HepG2 (cell line): ENCODE results near the gene ABHD18. TPM values are rescaled to one million over a fixed set of nuclear protein-coding genes. Genes with fewer than 3 reads are reported as not detected.

Source experiments
- ATAC-seq: fragments of 200-7000 bp; cut with Tn5 transposase; 3 replicates; pipeline ENCODE4 v1.9.1; 2020; ENCODE audit warnings: mild to moderate bottlenecking, moderate library complexity
- BruUV-seq: library from RNA; stranded (reverse); fragments of 400-500 nt; replicated peaks from 2 replicates; lab custom pipeline; 2021; lab: Mats Ljungman, UMichigan
- CTCF ChIA-PET: fragments of 300-600 bp; formaldehyde crosslinking; extraction: SDS; loops from one replicate; lab custom pipeline; 2021; ENCODE audit warnings: low total read pairs, inconsistent platforms, low intra/inter-chr PET ratio; lab: Yijun Ruan, JAX
- POLR2A ChIA-PET: fragments of 350-600 bp; sonication (Branson Sonifier 250); formaldehyde crosslinking; loops from one replicate; lab custom pipeline; 2020; ENCODE audit warnings: antibody characterized with exemption, inconsistent platforms; lab: Yijun Ruan, JAX
- DNase-seq: peaks from one replicate; pipeline ENCODE4 v3.0.0-alpha.2; 2015; ENCODE audit warnings: low spot score
- FAIRE-seq: peaks from 3 replicates; lab custom pipeline; 2011; peaks lifted over from hg19 to GRCh38; lab: Jason Lieb, UNC
- H2AFZ ChIP-seq: one replicate; pipeline ENCODE4 v1.6.1; 2011; ENCODE audit warnings: low read length, inconsistent platforms
- H3K27ac ChIP-seq: fragments of 300-600 bp; 3 replicates; pipeline ENCODE4 v1.8.0; 2011; ENCODE audit warnings: mixed run types, mild to moderate bottlenecking, mixed read lengths, low read length, inconsistent platforms; ENCODE audit not compliant: insufficient read depth; ENCODE audit errors: extremely low read length
- H3K27me3 ChIP-seq, 2 experiments: fragments of 200-600 bp in 1 of 2; 2 replicates in 1 of 2; 3 replicates in 1 of 2; pipeline versions ENCODE4 v1.6.0 to v1.8.0; 2011; ENCODE audit warnings: low read length in 2 of 2, mild to moderate bottlenecking in 2 of 2, moderate library complexity in 2 of 2, inconsistent platforms in 1 of 2; ENCODE audit not compliant: insufficient read depth in 2 of 2, control insufficient read depth in 1 of 2
- H3K36me3 ChIP-seq, 2 experiments: fragments of 200-600 bp in 1 of 2; replicated peaks in 1 of 2; 2 replicates in 1 of 2; 3 replicates in 1 of 2; pipeline versions ENCODE4 v1.5.1 to v1.8.0; 2011; ENCODE audit warnings: low read length in 2 of 2, inconsistent platforms in 1 of 2; ENCODE audit not compliant: insufficient read depth in 2 of 2, control insufficient read depth in 1 of 2
- H3K4me1 ChIP-seq: 2 replicates; pipeline ENCODE4 v1.5.1; 2012; ENCODE audit warnings: low read length, inconsistent platforms; ENCODE audit not compliant: insufficient read depth
- H3K4me2 ChIP-seq: 2 replicates; pipeline ENCODE4 v1.6.0; 2011; ENCODE audit warnings: low read depth, low read length, inconsistent platforms
- H3K4me3 ChIP-seq, 3 experiments: fragments of 200-600 bp in 1 of 3; sonication (generic), shearing (Covaris generic) in 1 of 3; replicated peaks in 1 of 3; 2 replicates each; pipeline ENCODE4 v1.5.1; 2011 to 2016; ENCODE audit warnings: low read length in 3 of 3, inconsistent platforms in 2 of 3, low read depth in 2 of 3, mild to moderate bottlenecking in 2 of 3, control low read depth in 1 of 3, mixed read lengths in 1 of 3; ENCODE audit not compliant: insufficient read depth in 1 of 3
- H3K79me2 ChIP-seq: one replicate; pipeline ENCODE4 v1.6.1; 2011; ENCODE audit warnings: low read length, inconsistent platforms; ENCODE audit not compliant: insufficient read depth
- H3K9ac ChIP-seq: 2 replicates; pipeline ENCODE4 v1.6.0; 2011; ENCODE audit warnings: mild to moderate bottlenecking, low read depth, low read length, inconsistent platforms; ENCODE audit not compliant: insufficient read depth
- H3K9me3 ChIP-seq: 2 replicates; pipeline ENCODE4 v1.5.1; 2012; ENCODE audit warnings: mild to moderate bottlenecking, low read length
- H4K20me1 ChIP-seq: 2 replicates; pipeline ENCODE4 v1.6.0; 2011; ENCODE audit warnings: inconsistent platforms, mild to moderate bottlenecking, low read length, moderate library complexity; ENCODE audit not compliant: insufficient read depth
- FOSL1 ChIP-seq: sonication (generic); formaldehyde crosslinking; IDR thresholded peaks from 2 replicates; pipeline ENCODE4 v1.9.0; 2021; ENCODE audit warnings: missing genetic modification reagents, borderline replicate concordance
- HMG20A ChIP-seq: IDR thresholded peaks from 2 replicates; pipeline ENCODE4 v1.6.1; 2016; ENCODE audit warnings: borderline replicate concordance
- MXD3 ChIP-seq: IDR thresholded peaks from 2 replicates; pipeline ENCODE4 v1.6.1; 2016; ENCODE audit warnings: mild to moderate bottlenecking, missing biosample characterization, missing genetic modification reagents
- RORA ChIP-seq: sonication (generic); formaldehyde crosslinking; IDR thresholded peaks from 2 replicates; pipeline ENCODE4 v1.5.0; 2020; ENCODE audit warnings: mild to moderate bottlenecking, missing genetic modification reagents, moderate library complexity
- ZNF121 ChIP-seq: sonication (generic); formaldehyde crosslinking; IDR thresholded peaks from 2 replicates; pipeline ENCODE4 v1.5.0; 2020; ENCODE audit warnings: mild to moderate bottlenecking, missing genetic modification reagents
- ZNF160 ChIP-seq: sonication (generic); formaldehyde crosslinking; IDR thresholded peaks from 2 replicates; pipeline ENCODE4 v1.8.0; 2022; ENCODE audit warnings: mild to moderate bottlenecking, inconsistent platforms, missing genetic modification reagents
- ZNF24 ChIP-seq: fragments of 450-650 bp; IDR thresholded peaks from 2 replicates; pipeline ENCODE4 v1.6.1; 2017; ENCODE audit warnings: antibody characterized with exemption, mild to moderate bottlenecking
- ZNF337 ChIP-seq: sonication (generic); formaldehyde crosslinking; IDR thresholded peaks from 2 replicates; pipeline ENCODE4 v1.5.1; 2020; ENCODE audit warnings: missing genetic modification reagents, low read depth, mild to moderate bottlenecking, borderline replicate concordance
- WGBS: methylation state at CpG from one replicate; pipeline ENCODE4 v1.1.6; 2017; ENCODE audit warnings: low lambda C conversion rate; 5-methylcytosine and 5-hydroxymethylcytosine counted together
- in situ Hi-C: cut with HindIII; loops from 2 replicates; pipeline ENCODE4 v1.10.0; 2017; ENCODE audit warnings: low pct_unique_long_range_greater_than_20kb; ENCODE audit not compliant: extremely low pct_ligation_motif_present
- intact Hi-C: fragments of 100-400 bp; cut with micrococcal nuclease; formaldehyde crosslinking; loops from one replicate; pipeline ENCODE4 v1.10.0; 2022; ENCODE audit not compliant: unreplicated experiment
- polyA plus RNA-seq, 8 experiments: library from polyadenylated mRNA; depleted of rRNA in 3 of 8; stranded (reverse) in 7 of 8; unstranded in 1 of 8; fragments of >200 nt; fragmentation: Illumina TruSeq in 4 of 8; extraction: Trizol in 4 of 8; gene quantifications; 2 replicates each; pipeline versions ENCODE4 v1.2.1 to v1.2.3, GENCODE V29; 2011 to 2016; ENCODE audit warnings: low read depth in 4 of 8, missing spikeins in 1 of 8, mixed read lengths in 1 of 8; ENCODE audit not compliant: insufficient read depth in 1 of 8
- total RNA-seq, 5 experiments: library from RNA; depleted of rRNA; stranded (reverse); fragments of >200 nt; fragmentation: Illumina TruSeq; extraction: Trizol; gene quantifications; 2 replicates each; pipeline ENCODE4 v1.2.3, GENCODE V29; 2016; ENCODE audit warnings: low read depth in 1 of 5
- TF ChIP-seq, protein P1 (sequence below): sonication (generic); formaldehyde crosslinking; IDR thresholded peaks from 2 replicates; pipeline ENCODE4 v1.8.1; 2023; ENCODE audit warnings: mild to moderate bottlenecking, missing genetic modification reagents, borderline replicate concordance
- TF ChIP-seq, protein P2 (sequence below): IDR thresholded peaks from 2 replicates; pipeline ENCODE4 v1.6.1; 2018; ENCODE audit warnings: missing genetic modification reagents
- TF ChIP-seq, protein P3 (sequence below): sonication (generic); formaldehyde crosslinking; IDR thresholded peaks from 2 replicates; pipeline ENCODE4 v1.9.0; 2021; ENCODE audit warnings: mild to moderate bottlenecking, missing genetic modification reagents

Gene ABHD18
- total and polyA plus RNA-seq, 2 of the 13 experiments (the other 11 are each of a cell fraction or from before 2014, with no cell fraction given): 5.5 to 16.3 TPM

DNA sequence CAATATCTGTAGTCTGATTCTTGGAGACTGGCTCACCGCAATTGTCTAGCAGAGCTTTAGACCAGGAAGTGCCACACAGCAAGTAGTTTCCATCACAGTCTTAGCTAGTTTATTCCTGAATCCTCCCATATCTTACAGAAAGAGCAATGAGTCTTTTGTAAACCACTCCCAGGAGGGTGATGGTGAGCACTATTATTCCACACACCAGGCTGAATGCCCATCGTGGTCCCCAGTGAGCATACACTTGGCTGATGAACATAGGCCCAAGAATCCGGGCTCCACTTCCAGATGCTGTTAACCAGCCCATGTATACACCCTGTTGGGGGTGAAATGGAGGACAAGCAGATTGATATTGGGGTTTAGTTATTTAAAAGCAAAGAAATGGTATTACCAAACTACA lies 44.7 kb upstream of the ABHD18 start:
- Histone ChIP-seq H3K9me3 (no peaks in the 10 kb centered on the region), H2AFZ (no peak overlapping the region), H3K4me2 (no peak overlapping the region), H3K4me1 (no peaks in the 10 kb centered on the region), H3K27ac (no peak overlapping the region), H3K79me2 (no peaks in the 10 kb centered on the region), H3K27me3 (no peaks in the 10 kb centered on the region), H3K36me3 (peaks cover 4 to 18% of the 10 kb centered on the region in 2 experiments), H3K4me3 (no peak overlapping the region), H3K9ac (no peak overlapping the region), H4K20me1 (no peaks in the 10 kb centered on the region)
- BruUV-seq: no TSS peak
- FAIRE-seq (no peak), ATAC-seq (no peak), DNase-seq (no peak)
- in situ Hi-C loops: no loop called here
- ChIA-PET POLR2A (no interaction called here), CTCF (no interaction called here)
- WGBS: 98% methylated on average over 3 of the region's 3 CpGs
- TF ChIP-seq MXD3 (CRISPR knock-in tag) (no peak), RORA (CRISPR knock-in tag) (no peak), ZNF160 (CRISPR knock-in tag) (no peak), FOSL1 (CRISPR knock-in tag) (no peak), ZNF24 (no peak)
- intact Hi-C loops: no loop called here

DNA sequence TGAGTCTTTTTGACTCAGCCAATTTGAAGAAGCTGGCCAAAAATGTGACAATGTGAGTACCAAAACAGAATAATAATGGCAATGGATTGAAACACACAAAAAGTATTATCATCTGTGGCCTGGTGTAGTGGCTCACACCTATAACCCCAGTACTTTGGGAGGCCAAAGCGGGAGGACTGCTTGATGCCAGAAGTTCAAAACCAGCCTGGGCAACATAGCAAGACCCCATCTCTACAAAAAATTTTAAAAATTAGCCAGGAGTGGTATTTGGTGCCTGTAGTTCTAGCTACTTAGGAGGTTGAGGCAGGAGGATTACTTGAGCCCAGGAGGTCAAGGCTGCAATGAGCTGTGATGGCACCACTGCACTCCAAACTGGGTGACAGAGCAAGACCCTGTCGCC lies 43.0 kb upstream of the ABHD18 start:
- H3K36me3 ChIP-seq: peaks cover 6 to 18% of the 10 kb centered on the region in 2 experiments
- in situ Hi-C loops: no loop called here
- no TSS peak for BruUV-seq
- no peaks in the 10 kb centered on the region for H4K20me1 ChIP-seq
- FAIRE-seq (no peak), DNase-seq (no peak), ATAC-seq (no peak)
- ChIA-PET POLR2A (no interaction called here), CTCF (no interaction called here)
- H2AFZ ChIP-seq: no peak overlapping the region
- no peak overlapping the region for H3K9ac ChIP-seq
- intact Hi-C loops: no loop called here
- H3K27ac ChIP-seq: no peak overlapping the region
- no peaks in the 10 kb centered on the region for H3K9me3 ChIP-seq
- no peaks in the 10 kb centered on the region for H3K27me3 ChIP-seq
- no peak overlapping the region for H3K4me3 ChIP-seq
- TF ChIP-seq HMG20A (no peak), ZNF337 (no peak), ZNF121 (CRISPR knock-in tag) (peak; percentile 55; the same call in 1 of the 2 replicates)
- TF ChIP-seq, protein P1, sequence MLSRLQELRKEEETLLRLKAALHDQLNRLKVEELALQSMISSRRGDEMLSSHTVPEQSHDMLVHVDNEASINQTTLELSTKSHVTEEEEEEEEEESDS (CRISPR knock-in tag): no peak
- TF ChIP-seq, protein P2, sequence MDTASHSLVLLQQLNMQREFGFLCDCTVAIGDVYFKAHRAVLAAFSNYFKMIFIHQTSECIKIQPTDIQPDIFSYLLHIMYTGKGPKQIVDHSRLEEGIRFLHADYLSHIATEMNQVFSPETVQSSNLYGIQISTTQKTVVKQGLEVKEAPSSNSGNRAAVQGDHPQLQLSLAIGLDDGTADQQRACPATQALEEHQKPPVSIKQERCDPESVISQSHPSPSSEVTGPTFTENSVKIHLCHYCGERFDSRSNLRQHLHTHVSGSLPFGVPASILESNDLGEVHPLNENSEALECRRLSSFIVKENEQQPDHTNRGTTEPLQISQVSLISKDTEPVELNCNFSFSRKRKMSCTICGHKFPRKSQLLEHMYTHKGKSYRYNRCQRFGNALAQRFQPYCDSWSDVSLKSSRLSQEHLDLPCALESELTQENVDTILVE (CRISPR knock-in tag): no peak
- TF ChIP-seq, protein P3, sequence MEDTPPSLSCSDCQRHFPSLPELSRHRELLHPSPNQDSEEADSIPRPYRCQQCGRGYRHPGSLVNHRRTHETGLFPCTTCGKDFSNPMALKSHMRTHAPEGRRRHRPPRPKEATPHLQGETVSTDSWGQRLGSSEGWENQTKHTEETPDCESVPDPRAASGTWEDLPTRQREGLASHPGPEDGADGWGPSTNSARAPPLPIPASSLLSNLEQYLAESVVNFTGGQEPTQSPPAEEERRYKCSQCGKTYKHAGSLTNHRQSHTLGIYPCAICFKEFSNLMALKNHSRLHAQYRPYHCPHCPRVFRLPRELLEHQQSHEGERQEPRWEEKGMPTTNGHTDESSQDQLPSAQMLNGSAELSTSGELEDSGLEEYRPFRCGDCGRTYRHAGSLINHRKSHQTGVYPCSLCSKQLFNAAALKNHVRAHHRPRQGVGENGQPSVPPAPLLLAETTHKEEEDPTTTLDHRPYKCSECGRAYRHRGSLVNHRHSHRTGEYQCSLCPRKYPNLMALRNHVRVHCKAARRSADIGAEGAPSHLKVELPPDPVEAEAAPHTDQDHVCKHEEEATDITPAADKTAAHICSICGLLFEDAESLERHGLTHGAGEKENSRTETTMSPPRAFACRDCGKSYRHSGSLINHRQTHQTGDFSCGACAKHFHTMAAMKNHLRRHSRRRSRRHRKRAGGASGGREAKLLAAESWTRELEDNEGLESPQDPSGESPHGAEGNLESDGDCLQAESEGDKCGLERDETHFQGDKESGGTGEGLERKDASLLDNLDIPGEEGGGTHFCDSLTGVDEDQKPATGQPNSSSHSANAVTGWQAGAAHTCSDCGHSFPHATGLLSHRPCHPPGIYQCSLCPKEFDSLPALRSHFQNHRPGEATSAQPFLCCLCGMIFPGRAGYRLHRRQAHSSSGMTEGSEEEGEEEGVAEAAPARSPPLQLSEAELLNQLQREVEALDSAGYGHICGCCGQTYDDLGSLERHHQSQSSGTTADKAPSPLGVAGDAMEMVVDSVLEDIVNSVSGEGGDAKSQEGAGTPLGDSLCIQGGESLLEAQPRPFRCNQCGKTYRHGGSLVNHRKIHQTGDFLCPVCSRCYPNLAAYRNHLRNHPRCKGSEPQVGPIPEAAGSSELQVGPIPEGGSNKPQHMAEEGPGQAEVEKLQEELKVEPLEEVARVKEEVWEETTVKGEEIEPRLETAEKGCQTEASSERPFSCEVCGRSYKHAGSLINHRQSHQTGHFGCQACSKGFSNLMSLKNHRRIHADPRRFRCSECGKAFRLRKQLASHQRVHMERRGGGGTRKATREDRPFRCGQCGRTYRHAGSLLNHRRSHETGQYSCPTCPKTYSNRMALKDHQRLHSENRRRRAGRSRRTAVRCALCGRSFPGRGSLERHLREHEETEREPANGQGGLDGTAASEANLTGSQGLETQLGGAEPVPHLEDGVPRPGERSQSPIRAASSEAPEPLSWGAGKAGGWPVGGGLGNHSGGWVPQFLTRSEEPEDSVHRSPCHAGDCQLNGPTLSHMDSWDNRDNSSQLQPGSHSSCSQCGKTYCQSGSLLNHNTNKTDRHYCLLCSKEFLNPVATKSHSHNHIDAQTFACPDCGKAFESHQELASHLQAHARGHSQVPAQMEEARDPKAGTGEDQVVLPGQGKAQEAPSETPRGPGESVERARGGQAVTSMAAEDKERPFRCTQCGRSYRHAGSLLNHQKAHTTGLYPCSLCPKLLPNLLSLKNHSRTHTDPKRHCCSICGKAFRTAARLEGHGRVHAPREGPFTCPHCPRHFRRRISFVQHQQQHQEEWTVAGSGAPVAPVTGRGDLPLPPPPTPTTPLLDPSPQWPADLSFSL: no peak
- no peaks in the 10 kb centered on the region for H3K4me1 ChIP-seq
- H3K79me2 ChIP-seq: no peaks in the 10 kb centered on the region
- 100% methylated on average over 2 of the region's 2 CpGs for WGBS
- no peak overlapping the region for H3K4me2 ChIP-seq
